ENCODE measurements around the gene PPP2R5D. TPM values are rescaled to one million over a fixed set of nuclear protein-coding genes. Genes with fewer than 3 reads are reported as not detected.

The PPP2R5D gene
- total and polyA plus RNA-seq, 9 of the 15 experiments (the other 6 are each of a cell fraction or from before 2014, with no cell fraction given), result 1.3 to 96.1 (median 38.4) TPM

- H3K79me2 ChIP-seq (ENCODE audit: control insufficient read depth, insufficient read depth, low read length), result no peaks in the 10 kb centered on the region
- CTCF ChIA-PET (ENCODE audit: low intra/inter-chr PET ratio), result no interaction called here
- H3K9ac ChIP-seq (ENCODE audit: insufficient read depth in 1 of 2, low read depth in 2 of 2, low read length in 2 of 2), result no peak overlapping the region; a peak in 1 of 4 replicates
- WGBS (ENCODE audit: insufficient coverage, low coverage, missing lambda C conversion rate), result 75% methylated on average over 15 of the region's 15 CpGs
- intact Hi-C loops (cut with micrococcal nuclease), result loop anchor here (5.0 kb wide), 1 partner anchor 59 kb away; no protein-coding TSS in a partner anchor
- TF ChIP-seq BCL6 (CRISPR knock-in tag; IDR thresholded peaks at IDR 0.05), result no peak
- TF ChIP-seq ZFP1 (CRISPR knock-in tag; IDR thresholded peaks at IDR 0.05), result no peak
- TF ChIP-seq POLR3A (IDR thresholded peaks at IDR 0.05; ENCODE audit: borderline replicate concordance, extremely low read depth, insufficient read depth, insufficient read length), result no peak
- TF ChIP-seq ZC3H11A (IDR thresholded peaks at IDR 0.05; ENCODE audit: low read depth, low read length), result no peak
- no peak for TF ChIP-seq POLR2AphosphoS5 (IDR thresholded peaks at IDR 0.05; ENCODE audit: control insufficient read depth, insufficient read depth, low read depth, low read length)
- no peak for TF ChIP-seq MTF1 (CRISPR knock-in tag; IDR thresholded peaks at IDR 0.05; ENCODE audit: borderline replicate concordance)
- no peak for TF ChIP-seq PTTG1 (tag; IDR thresholded peaks at IDR 0.05; ENCODE audit: low read depth)
- TF ChIP-seq ZBTB9 (CRISPR knock-in tag; IDR thresholded peaks at IDR 0.05), result no peak
- TF ChIP-seq NUFIP1 (IDR thresholded peaks at IDR 0.05; ENCODE audit: partially characterized antibody), result no peak
- H3K4me3 ChIP-seq, result no peak overlapping the region
- peaks cover 0 to 14% of the 10 kb centered on the region in 2 experiments; a peak in 2 of 5 replicates for H3K4me1 ChIP-seq (replicated peaks in 1 of 2; ENCODE audit: control insufficient read depth in 2 of 2, insufficient read depth in 2 of 2, low read length in 2 of 2)
- no TSS peak for BruUV-seq (replicated peaks)
- no peaks in the 10 kb centered on the region for H4K20me1 ChIP-seq (replicated peaks; ENCODE audit: control insufficient read depth, insufficient read depth, low read length)
- peaks cover 20% of the 10 kb centered on the region; the same call in 1 of the 3 replicates for H3K36me3 ChIP-seq (ENCODE audit: control insufficient read depth, insufficient read depth, low read length)
- H3K9me3 ChIP-seq (replicated peaks; ENCODE audit: control insufficient read depth, insufficient read depth, low read depth, low read length), result no peaks in the 10 kb centered on the region
- in situ Hi-C loops (cut with MboI), result no loop called here
- H2AFZ ChIP-seq (ENCODE audit: low read depth, low read length), result no peak overlapping the region
- FAIRE-seq (no peak), DNase-seq (ENCODE audit: extremely low read depth in 1 of 4, low spot score in 3 of 4) (no peak), ATAC-seq (no peak)
- no peaks in the 10 kb centered on the region for H3K27me3 ChIP-seq (ENCODE audit: control insufficient read depth in 2 of 2, insufficient read depth in 2 of 2, low read length in 2 of 2)
- POLR2A ChIA-PET, result interaction anchor here (0.6 kb wide), 1 partner anchor 10 kb away, joined by 3 read pairs; no protein-coding TSS in a partner anchor
- H3K9me1 ChIP-seq (ENCODE audit: control insufficient read depth, insufficient read depth, low read length), result no peaks in the 10 kb centered on the region
- no peak overlapping the region for H3K4me2 ChIP-seq (ENCODE audit: insufficient read depth, low read length)
- H3K27ac ChIP-seq (ENCODE audit: extremely low read depth, low read depth, low read length), result no peak overlapping the region
Observed at GRCh38 chr6:42961020-42961470, 23.3 kb upstream of the PPP2R5D start.

Measured in K562 (cell line).